Neutrophil (primary cell): ENCODE data around the gene CKM.
"Not testable (repeated sequence)": the region's sequence is repeated elsewhere in the genome, so short reads cannot be mapped to it uniquely, and the experiment has no call there.

Source experiments
- H3K27ac ChIP-seq: fragments of 200-600 bp; sonication (generic); 2 replicates; pipeline ENCODE4 v1.5.1; 2016; ENCODE audit warnings: mild to moderate bottlenecking, moderate library complexity
- H3K27me3 ChIP-seq: fragments of 200-600 bp; sonication (generic); 2 replicates; pipeline ENCODE4 v1.6.0; 2016; ENCODE audit warnings: mild to moderate bottlenecking
- H3K36me3 ChIP-seq: fragments of 200-600 bp; sonication (generic); 2 replicates; pipeline ENCODE4 v1.5.1; 2017
- H3K4me1 ChIP-seq, 2 experiments: fragments of 200-600 bp in 1 of 2; sonication (generic) in 1 of 2; 1 replicate in 1 of 2; 2 replicates in 1 of 2; pipeline versions ENCODE4 v1.5.1 to v1.6.1; 2013 to 2016; ENCODE audit warnings: low read depth in 1 of 2, low read length in 1 of 2, mild to moderate bottlenecking in 1 of 2, moderate library complexity in 1 of 2; ENCODE audit not compliant: control insufficient read depth in 1 of 2, insufficient read depth in 1 of 2
- H3K4me3 ChIP-seq, 2 experiments: fragments of 200-600 bp in 1 of 2; sonication (generic) in 1 of 2; 1 replicate in 1 of 2; 2 replicates in 1 of 2; pipeline ENCODE4 v1.5.1; 2013 to 2016; ENCODE audit warnings: low read depth in 1 of 2, low read length in 1 of 2, mild to moderate bottlenecking in 1 of 2, moderate library complexity in 1 of 2
- H3K9me3 ChIP-seq: fragments of 200-600 bp; sonication (generic); 2 replicates; pipeline ENCODE4 v1.5.1; 2016
- CTCF ChIP-seq: fragments of 200-600 bp; sonication (generic); IDR thresholded peaks from 2 replicates; pipeline ENCODE4 v1.5.1; 2016; ENCODE audit warnings: antibody characterized with exemption

Gene CKM

DNA sequence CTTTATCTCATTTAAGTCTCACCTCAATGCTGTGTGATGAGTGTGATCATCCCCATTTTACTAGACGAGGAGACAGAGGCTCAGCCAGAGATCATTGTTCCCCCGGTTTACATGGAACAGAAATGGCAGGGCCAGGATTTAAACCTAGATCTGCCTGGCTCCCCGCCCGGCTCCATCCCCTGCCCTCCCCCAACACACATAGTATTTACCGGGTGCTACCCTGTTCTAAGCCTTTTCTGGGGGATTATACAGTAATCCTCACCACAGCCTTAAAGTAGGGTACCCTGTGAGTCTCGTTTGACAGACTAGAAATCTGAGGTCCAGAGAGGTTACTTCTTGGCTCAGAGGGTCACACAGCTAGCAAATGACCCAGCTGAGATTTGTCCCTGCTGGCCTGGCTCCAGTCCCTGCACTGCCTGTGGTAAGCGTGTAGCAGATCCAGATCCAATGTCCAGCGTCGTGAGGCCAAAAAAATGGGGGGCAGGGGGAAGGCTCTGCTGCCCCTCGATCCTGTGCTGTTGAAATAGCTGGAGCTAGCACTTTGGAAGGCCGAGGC lies 14.1 kb upstream of the CKM start:
- Histone ChIP-seq H3K27ac (no peak overlapping the region), H3K36me3 (no peaks in the 10 kb centered on the region), H3K9me3 (no peaks in the 10 kb centered on the region), H3K27me3 (peaks cover 40% of the 10 kb centered on the region), H3K4me3 (no peak overlapping the region), H3K4me1 (peaks cover 0 to 12% of the 10 kb centered on the region in 2 experiments)
- no peak for TF ChIP-seq CTCF

DNA sequence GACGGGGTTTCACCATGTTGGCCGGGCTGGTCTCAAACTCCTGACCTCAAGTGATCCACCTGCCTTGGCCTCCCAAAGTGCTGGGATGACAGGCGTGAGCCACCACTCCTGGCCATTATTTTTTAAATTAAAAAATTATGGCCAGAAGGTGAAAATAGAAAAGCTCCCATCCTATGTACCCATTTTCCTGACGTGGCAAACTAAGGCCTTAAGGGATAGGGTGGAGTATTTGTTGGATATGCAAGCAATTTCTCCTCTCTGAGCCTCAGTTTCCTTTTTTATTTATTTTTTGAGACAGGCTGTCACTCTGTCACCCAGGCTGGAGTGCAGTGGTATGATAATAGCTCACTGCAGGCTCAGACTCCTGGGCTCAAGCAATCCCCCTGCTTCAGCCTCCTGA lies 12.2 kb upstream of the CKM start:
- H3K4me1 ChIP-seq, H3K9me3 ChIP-seq, H3K27ac ChIP-seq, H3K36me3 ChIP-seq, H3K4me3 ChIP-seq: not testable (repeated sequence)
- H3K27me3 ChIP-seq = peaks cover 21% of the 10 kb centered on the region

DNA sequence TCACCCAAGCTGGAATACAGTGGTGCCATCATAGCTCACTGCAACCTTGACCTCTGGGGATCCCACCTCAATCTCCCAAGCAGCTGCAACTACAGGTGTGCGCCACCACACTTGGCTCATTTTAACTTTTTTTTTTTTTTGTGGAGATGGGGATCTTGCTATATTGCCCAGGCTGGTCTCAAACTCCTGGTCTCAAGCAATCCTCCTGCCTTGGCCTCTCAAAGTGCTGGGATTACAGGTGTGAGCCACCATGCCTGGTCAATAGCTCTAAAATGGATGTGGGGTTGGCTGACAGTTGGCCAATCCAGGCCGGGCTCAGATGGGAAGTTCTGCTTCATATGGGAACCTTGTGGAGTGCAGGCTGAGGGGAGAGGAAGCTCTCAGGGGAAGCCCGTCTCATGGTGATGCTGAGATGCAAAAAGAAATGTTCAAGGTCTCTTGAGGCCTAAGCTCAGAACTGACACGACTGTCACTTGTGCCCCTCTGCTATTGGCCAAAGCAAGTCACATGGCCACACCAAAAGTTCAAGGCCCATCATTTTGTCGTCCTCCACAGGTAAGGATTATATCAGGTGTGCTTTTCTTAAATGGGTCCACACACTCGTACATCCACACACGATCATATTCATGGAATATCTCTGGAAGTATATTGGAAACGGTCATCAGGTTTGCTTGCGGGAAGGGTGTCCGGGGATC lies 11.1 kb upstream of the CKM start:
- TF ChIP-seq CTCF = no peak
- Histone ChIP-seq H3K27ac (no peak overlapping the region), H3K9me3 (no peaks in the 10 kb centered on the region)

GRCh38 chr19:45331411-45331810 lies 8.7 kb upstream of the CKM start:
- Histone ChIP-seq H3K27ac (no peak overlapping the region), H3K4me3 (no peak overlapping the region), H3K4me1 (no peaks in the 10 kb centered on the region), H3K27me3 (peaks cover 6% of the 10 kb centered on the region), H3K9me3 (no peaks in the 10 kb centered on the region), H3K36me3 (no peaks in the 10 kb centered on the region)
- TF ChIP-seq CTCF = no peak

More for the DNA sequence above, 11.1 kb upstream of the CKM start:
- Histone ChIP-seq H3K4me3 (no peak overlapping the region), H3K4me1 (peaks cover 0 to 4% of the 10 kb centered on the region in 2 experiments), H3K36me3 (no peaks in the 10 kb centered on the region), H3K27me3 (peaks cover 10% of the 10 kb centered on the region)

DNA sequence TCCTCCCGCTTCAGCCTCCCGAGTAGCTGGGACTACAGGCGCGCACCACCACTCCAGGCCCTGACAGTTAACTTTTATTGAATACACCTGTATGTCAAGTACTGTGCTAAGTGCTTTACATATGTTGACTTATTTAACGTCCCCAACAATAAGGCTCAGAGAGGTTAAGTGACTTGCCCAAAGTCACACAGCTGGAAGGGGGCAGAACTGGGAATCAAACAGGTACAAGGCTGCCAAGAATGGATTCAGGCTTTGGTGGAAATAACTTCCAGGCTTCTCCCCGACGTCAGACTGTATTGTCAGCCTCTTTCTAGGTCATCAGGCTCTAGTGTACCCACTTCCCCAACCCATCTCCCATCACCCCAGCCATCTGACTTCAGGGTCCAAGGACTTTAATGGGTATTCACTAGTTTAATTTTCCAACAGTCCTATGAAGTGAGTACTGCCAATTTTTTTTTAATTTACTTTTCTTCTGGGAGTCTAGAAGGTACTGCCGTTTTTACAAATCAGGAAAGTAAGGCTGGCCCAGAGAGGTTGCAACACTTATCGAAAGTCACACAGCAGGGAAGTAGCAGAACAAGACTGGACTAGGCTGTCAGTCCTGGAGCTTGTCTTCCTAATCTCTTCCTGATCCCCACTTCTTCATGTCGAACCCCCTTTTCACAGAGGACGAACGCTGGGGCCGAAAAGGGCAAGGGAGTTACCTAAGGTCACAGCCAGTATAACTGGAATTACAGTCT lies 4.9 kb upstream of the CKM start:
- Histone ChIP-seq H3K27ac (no peak overlapping the region), H3K9me3 (no peaks in the 10 kb centered on the region), H3K4me3 (no peak overlapping the region), H3K36me3 (no peaks in the 10 kb centered on the region), H3K27me3 (peaks cover 32% of the 10 kb centered on the region), H3K4me1 (no peaks in the 10 kb centered on the region)
- TF ChIP-seq CTCF = no peak

GRCh38 chr19:45324349-45324907 lies 1.8 kb upstream of the CKM start:
- Histone ChIP-seq H3K27ac (no peak overlapping the region), H3K36me3 (no peaks in the 10 kb centered on the region), H3K27me3 (peaks cover 42% of the 10 kb centered on the region), H3K4me3 (no peak overlapping the region), H3K4me1 (no peaks in the 10 kb centered on the region), H3K9me3 (no peaks in the 10 kb centered on the region)
- no peak for TF ChIP-seq CTCF
